Rectal smooth muscle tissue (tissue), 1 donor: ENCODE measurements around the gene GTPBP3.

Experiments
- H3K27ac ChIP-seq: one replicate; pipeline ENCODE4 v1.7.0; 2013; ENCODE audit warnings: low read depth, low read length, inconsistent platforms
- H3K27me3 ChIP-seq: one replicate; pipeline ENCODE4 v1.7.0; 2013; ENCODE audit warnings: low read length; ENCODE audit not compliant: control insufficient read depth, insufficient read depth
- H3K36me3 ChIP-seq: one replicate; pipeline ENCODE4 v1.7.0; 2013; ENCODE audit warnings: low read length; ENCODE audit not compliant: control insufficient read depth, insufficient read depth
- H3K4me1 ChIP-seq: one replicate; pipeline ENCODE4 v1.7.0; 2013; ENCODE audit warnings: low read length; ENCODE audit not compliant: control insufficient read depth, insufficient read depth
- H3K4me3 ChIP-seq: one replicate; pipeline ENCODE4 v1.7.0; 2013; ENCODE audit warnings: low read length
- H3K9ac ChIP-seq: one replicate; pipeline ENCODE4 v1.7.0; 2013; ENCODE audit warnings: low read length

Gene GTPBP3

DNA sequence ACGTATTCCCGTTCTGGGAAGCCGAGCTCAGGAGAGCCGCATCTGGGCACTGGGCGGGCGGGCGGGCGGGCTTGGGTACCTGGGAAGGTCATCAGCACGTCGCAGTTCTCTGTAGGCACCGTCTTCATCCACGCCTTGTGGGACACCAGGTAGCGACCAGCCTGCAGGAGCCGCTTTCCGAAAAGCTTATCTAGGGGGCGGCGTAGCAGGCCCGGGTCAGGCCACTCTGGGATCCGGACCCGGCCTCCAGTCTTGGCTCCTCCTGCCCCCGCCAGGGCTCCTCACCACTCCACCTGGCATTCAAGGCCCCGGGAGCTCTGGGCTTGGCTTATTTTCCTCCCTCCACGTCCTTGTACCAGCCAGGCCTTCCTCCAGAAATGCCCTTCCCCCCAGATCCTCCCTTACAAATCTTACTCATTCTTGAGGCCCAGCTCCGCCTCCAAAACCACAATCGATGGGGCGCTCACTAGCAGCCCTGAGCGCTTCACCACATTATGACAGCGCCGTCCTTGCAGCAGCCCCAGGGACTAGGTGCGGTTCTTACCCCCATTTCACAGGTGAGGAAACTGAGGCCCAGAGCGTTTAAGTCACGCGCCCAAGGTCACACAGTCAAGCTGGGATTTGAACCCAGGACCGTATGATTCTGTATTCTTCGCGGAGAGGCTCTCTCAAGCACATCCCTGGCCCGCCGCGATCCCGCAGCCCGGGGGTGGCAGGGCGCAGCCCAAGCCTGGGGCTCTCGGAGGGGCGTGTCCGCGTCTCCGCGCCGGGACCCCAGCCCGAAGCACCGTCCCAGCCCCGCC, 3.5 kb upstream of the GTPBP3 start:
- Histone ChIP-seq H3K4me3 (peak overlapping the region; percentile 79), H3K9ac (no peak overlapping the region), H3K27ac (no peak overlapping the region), H3K27me3 (peaks cover 10% of the 10 kb centered on the region), H3K4me1 (peaks cover 12% of the 10 kb centered on the region), H3K36me3 (no peaks in the 10 kb centered on the region)

DNA sequence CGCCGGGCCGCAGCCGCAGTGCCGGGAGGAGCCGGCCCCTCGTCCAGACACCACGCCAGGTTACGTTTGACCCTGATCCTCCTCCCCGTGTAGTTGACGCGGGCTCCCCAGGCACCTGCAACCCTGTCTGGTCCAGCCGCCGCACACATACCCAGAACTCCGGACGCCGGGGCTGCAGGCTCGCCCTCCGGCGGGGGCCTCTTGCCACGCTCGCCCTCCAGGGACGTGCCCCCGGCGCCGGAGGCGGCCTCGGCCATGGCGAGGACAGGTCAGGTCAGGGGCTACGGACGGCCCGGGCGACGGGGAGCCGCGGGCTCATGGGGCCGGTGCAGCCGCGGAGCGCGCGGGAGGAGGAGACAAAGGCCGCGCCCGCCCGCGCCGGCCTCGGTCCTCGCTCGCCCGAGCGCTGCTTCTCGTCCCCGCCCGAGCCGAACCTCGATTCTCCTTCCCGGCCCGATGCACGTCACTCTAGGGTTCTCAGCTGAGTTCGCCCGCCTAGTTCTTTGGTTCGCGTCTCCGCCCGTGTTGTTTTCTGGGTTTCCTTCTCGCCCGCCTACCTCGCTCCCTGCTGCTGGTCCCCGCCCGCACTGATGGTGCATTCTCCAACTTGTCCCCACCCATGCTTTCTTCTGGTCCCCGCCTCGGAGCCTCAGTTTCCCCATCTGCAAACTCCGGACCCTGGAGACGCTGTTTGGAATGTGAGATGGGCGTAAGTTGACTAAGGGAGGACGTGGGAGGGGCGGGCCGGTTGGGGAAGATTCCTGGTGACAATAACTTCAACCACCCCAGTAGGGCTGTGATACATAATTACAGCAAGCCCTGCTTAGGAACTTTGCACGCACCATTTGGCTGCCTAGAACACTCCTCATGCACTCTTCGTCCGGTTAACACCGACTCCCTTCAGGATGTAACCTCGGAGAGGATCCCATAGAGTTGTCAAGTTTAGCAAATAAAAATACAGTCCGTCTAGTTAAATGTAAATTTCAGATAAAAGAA, 2.6 kb upstream of the GTPBP3 start, which contains the start of gene ANO8:
ANO8 (minus strand) TSS at position 442 of the 996 bp plus-strand sequence; CDS start at position 257, 185 bp downstream.
- peaks cover 3% of the 10 kb centered on the region for H3K27me3 ChIP-seq
- peak within 1 kb of the TSS; percentile 79 for H3K4me3 ChIP-seq
- no peak within 1 kb of the TSS for H3K9ac ChIP-seq
- H3K4me1 ChIP-seq = peaks cover 12% of the 10 kb centered on the region
- no peaks in the 10 kb centered on the region for H3K36me3 ChIP-seq
- H3K27ac ChIP-seq = no peak within 1 kb of the TSS

GRCh38 chr19:17335575-17335974, 1.8 kb upstream of the GTPBP3 start:
- Histone ChIP-seq H3K9ac (no peak overlapping the region), H3K36me3 (no peaks in the 10 kb centered on the region), H3K27ac (no peak overlapping the region), H3K27me3 (no peaks in the 10 kb centered on the region), H3K4me1 (peaks cover 12% of the 10 kb centered on the region), H3K4me3 (peak overlapping the region; percentile 79)

GRCh38 chr19:17337675-17338432, 501 bp downstream of the GTPBP3 start:
- H3K27me3 ChIP-seq = no peaks in the 10 kb centered on the region
- H3K36me3 ChIP-seq = no peaks in the 10 kb centered on the region
- H3K9ac ChIP-seq = peak overlapping the region; percentile 89
- H3K4me3 ChIP-seq = peak overlapping the region; percentile 84
- peak overlapping the region; percentile 58 for H3K27ac ChIP-seq
- H3K4me1 ChIP-seq = peaks cover 12% of the 10 kb centered on the region

DNA sequence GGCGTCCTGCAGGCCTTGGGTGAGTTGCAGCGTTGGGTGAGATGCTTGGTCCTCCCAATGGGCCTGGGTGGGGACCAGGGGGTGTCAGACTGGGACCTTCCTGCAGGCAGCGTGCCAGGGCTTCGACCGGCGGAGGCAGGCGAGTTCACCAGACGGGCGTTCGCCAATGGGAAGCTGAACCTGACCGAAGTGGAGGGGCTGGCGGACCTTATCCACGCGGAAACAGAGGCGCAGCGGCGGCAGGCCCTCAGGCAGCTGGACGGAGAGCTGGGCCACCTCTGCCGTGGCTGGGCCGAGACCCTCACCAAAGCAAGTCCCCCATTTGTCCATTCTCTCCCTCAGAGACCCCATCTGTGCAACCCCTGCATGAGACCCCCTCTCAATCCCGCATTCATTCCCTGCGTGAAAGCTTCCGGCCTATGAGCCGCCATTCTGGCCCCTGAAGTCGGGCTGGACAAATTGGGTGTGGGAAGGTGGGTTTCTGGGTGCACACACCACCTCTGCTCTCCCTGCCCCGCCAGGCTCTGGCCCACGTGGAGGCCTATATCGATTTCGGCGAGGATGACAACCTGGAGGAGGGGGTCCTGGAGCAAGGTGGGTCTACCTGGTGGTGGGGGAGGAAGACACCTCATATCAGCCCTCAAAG, 1.2 kb downstream of the GTPBP3 start:
- Histone ChIP-seq H3K4me3 (peak overlapping the region; percentile 84), H3K27ac (no peak overlapping the region), H3K36me3 (no peaks in the 10 kb centered on the region), H3K4me1 (peaks cover 12% of the 10 kb centered on the region), H3K9ac (no peak overlapping the region), H3K27me3 (no peaks in the 10 kb centered on the region)

DNA sequence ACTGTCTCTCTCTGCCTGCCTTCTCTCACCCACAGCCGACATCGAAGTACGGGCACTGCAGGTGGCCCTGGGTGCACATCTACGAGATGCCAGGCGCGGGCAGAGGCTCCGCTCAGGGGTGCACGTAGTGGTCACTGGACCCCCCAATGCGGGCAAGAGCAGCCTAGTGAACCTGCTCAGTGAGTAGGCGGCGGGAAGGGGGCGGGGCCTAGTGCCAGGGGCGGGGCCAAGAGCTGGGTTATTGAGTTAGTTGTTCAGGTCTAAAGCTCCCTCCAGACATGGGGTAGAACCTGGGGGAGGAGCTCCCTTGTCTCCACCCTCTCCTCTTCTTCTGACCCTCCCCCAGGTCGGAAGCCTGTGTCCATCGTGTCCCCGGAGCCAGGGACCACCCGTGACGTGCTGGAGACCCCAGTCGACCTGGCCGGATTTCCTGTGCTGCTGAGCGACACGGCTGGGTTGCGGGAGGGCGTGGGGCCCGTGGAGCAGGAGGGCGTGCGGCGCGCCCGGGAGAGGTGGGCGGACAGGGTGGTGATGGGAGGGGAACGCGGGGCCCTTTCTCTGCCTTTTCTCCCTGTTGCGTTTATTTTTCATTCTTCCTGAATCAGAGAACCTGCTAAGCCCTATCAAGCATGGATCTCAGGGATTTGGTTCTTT, 1.9 kb downstream of the GTPBP3 start:
- H3K27me3 ChIP-seq = no peaks in the 10 kb centered on the region
- H3K4me3 ChIP-seq = no peak overlapping the region
- peaks cover 12% of the 10 kb centered on the region for H3K4me1 ChIP-seq
- H3K9ac ChIP-seq = no peak overlapping the region
- H3K36me3 ChIP-seq = no peaks in the 10 kb centered on the region
- H3K27ac ChIP-seq = no peak overlapping the region

- Histone ChIP-seq H3K4me1 (peaks cover 8% of the 10 kb centered on the region), H3K36me3 (no peaks in the 10 kb centered on the region), H3K27ac (no peak overlapping the region), H3K27me3 (no peaks in the 10 kb centered on the region), H3K9ac (no peak overlapping the region), H3K4me3 (no peak overlapping the region)
Measured at GRCh38 chr19:17340302-17340870, 3.0 kb downstream of the GTPBP3 start.

GRCh38 chr19:17340871-17341357, 3.6 kb downstream of the GTPBP3 start:
- no peak overlapping the region for H3K4me3 ChIP-seq
- H3K36me3 ChIP-seq = no peaks in the 10 kb centered on the region
- peaks cover 7% of the 10 kb centered on the region for H3K4me1 ChIP-seq
- H3K27ac ChIP-seq = no peak overlapping the region
- H3K9ac ChIP-seq = no peak overlapping the region
- no peaks in the 10 kb centered on the region for H3K27me3 ChIP-seq

GRCh38 chr19:17341386-17341785, 4.0 kb downstream of the GTPBP3 start:
- H3K4me1 ChIP-seq = peaks cover 10% of the 10 kb centered on the region
- H3K27me3 ChIP-seq = no peaks in the 10 kb centered on the region
- no peak overlapping the region for H3K27ac ChIP-seq
- no peaks in the 10 kb centered on the region for H3K36me3 ChIP-seq
- H3K9ac ChIP-seq = no peak overlapping the region
- no peak overlapping the region for H3K4me3 ChIP-seq

DNA sequence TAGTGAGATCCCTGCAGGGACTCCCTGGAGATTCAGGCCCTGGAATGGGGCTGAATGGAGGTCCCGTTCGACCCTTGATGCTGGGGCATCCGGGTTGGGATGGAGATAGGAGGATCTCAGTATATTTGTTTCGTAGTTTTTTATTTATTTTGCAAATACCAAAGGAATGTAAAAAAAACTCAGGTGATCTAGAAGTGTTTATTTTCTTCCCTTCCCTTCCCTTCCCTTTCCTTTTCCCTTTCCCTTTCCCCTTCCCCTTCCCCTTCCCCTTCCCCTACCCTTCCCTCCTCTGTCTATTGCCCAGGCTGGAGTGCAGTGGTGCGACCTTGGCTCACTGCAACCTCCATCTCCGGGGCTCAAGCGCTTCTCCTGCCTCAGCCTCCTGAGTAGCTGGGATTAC, 4.5 kb downstream of the GTPBP3 start:
- Histone ChIP-seq H3K4me3 (no peak overlapping the region), H3K9ac (no peak overlapping the region), H3K36me3 (no peaks in the 10 kb centered on the region), H3K27me3 (no peaks in the 10 kb centered on the region), H3K27ac (no peak overlapping the region), H3K4me1 (peaks cover 10% of the 10 kb centered on the region)

- Histone ChIP-seq H3K36me3 (no peaks in the 10 kb centered on the region), H3K4me1 (peaks cover 3% of the 10 kb centered on the region), H3K27me3 (peaks cover 6% of the 10 kb centered on the region), H3K27ac (no peak overlapping the region), H3K4me3 (no peak overlapping the region), H3K9ac (no peak overlapping the region)
Measured at GRCh38 chr19:17346109-17346671, 8.8 kb downstream of the GTPBP3 start.
